Naive thymus-derived CD4-positive, alpha-beta T cell (primary cell): ENCODE data around the gene HEMK1. TPM values are rescaled to one million over a fixed set of nuclear protein-coding genes. Genes with fewer than 3 reads are reported as not detected.

Experiments
- ATAC-seq: fragments of 150-1000 bp; cut with Tn5 transposase; 2 replicates; pipeline ENCODE4 v1.10.0; 2021; ENCODE audit warnings: mild to moderate bottlenecking, moderate library complexity
- CTCF ChIA-PET: fragments of 350-600 bp; sonication (Branson Sonifier 250); formaldehyde crosslinking; loops from one replicate; lab custom pipeline; 2021; ENCODE audit warnings: antibody characterized with exemption; lab: Charles Lee
- POLR2A ChIA-PET: fragments of 350-600 bp; sonication (Branson Sonifier 250); formaldehyde crosslinking; loops from one replicate; lab custom pipeline; 2021; ENCODE audit warnings: antibody characterized with exemption, inconsistent platforms; lab: Charles Lee
- DNase-seq, 9 donors: peaks; one replicate each; pipeline versions ENCODE4 v3.0.0 to v3.0.0-alpha.2; 2020 to 2022; ENCODE audit warnings: mixed read lengths in 1 of 9
- H3K27ac ChIP-seq: one replicate; pipeline ENCODE4 v1.7.0; 2013; ENCODE audit warnings: mild to moderate bottlenecking, low read depth, low read length, moderate library complexity
- H3K27me3 ChIP-seq, 2 donors: one replicate each; pipeline ENCODE4 v1.7.0; 2013; ENCODE audit warnings: low read length in 2 of 2, mild to moderate bottlenecking in 2 of 2, moderate library complexity in 2 of 2; ENCODE audit not compliant: control insufficient read depth in 2 of 2, insufficient read depth in 2 of 2
- H3K36me3 ChIP-seq, 3 experiments: 1 replicate in 2 of 3; 2 replicates in 1 of 3; pipeline ENCODE4 v1.7.0; 2013; ENCODE audit warnings: low read length in 3 of 3, mild to moderate bottlenecking in 3 of 3, moderate library complexity in 1 of 3; ENCODE audit not compliant: insufficient read depth in 3 of 3, control insufficient read depth in 2 of 3
- H3K4me1 ChIP-seq, 2 donors: one replicate each; pipeline ENCODE4 v1.7.0; 2013; ENCODE audit warnings: low read length in 2 of 2, mild to moderate bottlenecking in 2 of 2, moderate library complexity in 1 of 2; ENCODE audit not compliant: control insufficient read depth in 2 of 2, insufficient read depth in 2 of 2
- H3K4me3 ChIP-seq: 2 replicates; pipeline ENCODE4 v1.7.0; 2013; ENCODE audit warnings: mild to moderate bottlenecking, low read length
- H3K9me3 ChIP-seq, 3 experiments: 1 replicate in 2 of 3; 2 replicates in 1 of 3; pipeline ENCODE4 v1.7.0; 2013; ENCODE audit warnings: low read length in 3 of 3; ENCODE audit not compliant: control insufficient read depth in 2 of 3
- H3K27ac Mint-ChIP-seq, 9 donors: one replicate each; pipeline ENCODE4 v1.8.0; 2020 to 2022; ENCODE audit warnings: mixed read lengths in 9 of 9, mild to moderate bottlenecking in 8 of 9, moderate library complexity in 5 of 9, inconsistent platforms in 2 of 9
- H3K27me3 Mint-ChIP-seq, 5 donors: one replicate each; pipeline ENCODE4 v1.8.0; 2021 to 2022; ENCODE audit warnings: mixed read lengths in 5 of 5, mild to moderate bottlenecking in 1 of 5
- H3K36me3 Mint-ChIP-seq, 5 donors: one replicate each; pipeline ENCODE4 v1.8.0; 2020 to 2022; ENCODE audit warnings: mixed read lengths in 5 of 5, mild to moderate bottlenecking in 3 of 5, inconsistent platforms in 1 of 5
- H3K4me1 Mint-ChIP-seq, 7 donors: one replicate each; pipeline ENCODE4 v1.8.0; 2020 to 2022; ENCODE audit warnings: mixed read lengths in 7 of 7, mild to moderate bottlenecking in 3 of 7, inconsistent platforms in 1 of 7
- H3K4me3 Mint-ChIP-seq, 10 donors: one replicate each; pipeline ENCODE4 v1.8.0; 2020 to 2022; ENCODE audit warnings: mild to moderate bottlenecking in 10 of 10, mixed read lengths in 10 of 10, moderate library complexity in 6 of 10, inconsistent platforms in 2 of 10
- H3K9me3 Mint-ChIP-seq, 11 donors: one replicate each; pipeline ENCODE4 v1.8.0; 2020 to 2022; ENCODE audit warnings: mixed read lengths in 11 of 11, mild to moderate bottlenecking in 4 of 11, inconsistent platforms in 1 of 11, moderate library complexity in 1 of 11
- intact Hi-C, 2 donors: fragments of 100-400 bp; cut with micrococcal nuclease; formaldehyde crosslinking; loops; one replicate each; pipeline ENCODE4 v1.15.1; 2023
- polyA plus RNA-seq, 2 donors: library from polyadenylated mRNA; unstranded; fragments of 300-500 nt; fragmentation: Illumina TruSeq; gene quantifications; one replicate each; pipeline ENCODE4 v1.2.3, GENCODE V29; 2021
- total RNA-seq, 6 experiments: library from RNA in 5 of 6; stranded (reverse) in 5 of 6; gene quantifications; 1 replicate in 5 of 6; 2 replicates in 1 of 6; pipeline ENCODE4 v1.2.3 and lab custom pipeline; 2021 to 2026

The HEMK1 gene
- total and polyA plus RNA-seq, 7 experiments from 2014 or later = 32.1 to 71.1 (median 40.1) TPM

DNA sequence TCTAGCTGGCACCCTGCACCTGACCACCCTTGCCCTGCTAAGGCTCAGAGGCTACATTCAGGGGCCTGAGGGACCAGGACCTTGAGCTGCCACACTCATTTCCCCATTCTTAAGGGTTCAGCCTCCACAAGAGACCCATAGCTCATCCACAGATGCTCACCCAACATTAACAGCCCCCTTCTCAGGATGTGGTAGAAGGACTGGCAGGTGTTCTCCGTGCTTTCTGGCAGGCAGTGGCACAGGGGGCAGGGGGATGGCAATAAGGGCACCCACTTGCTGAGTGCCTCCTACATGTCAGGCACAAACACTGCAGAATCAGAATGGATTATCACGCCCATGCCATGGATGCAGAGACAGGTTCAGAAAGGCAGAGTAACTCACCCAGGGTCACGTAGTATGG lies 57.1 kb downstream of the HEMK1 start:
- H3K4me3 ChIP-seq = no peak overlapping the region
- Mint-ChIP-seq H3K4me3 (peak overlapping the region in 4 of 10 donors; percentile 19 to 32 (median 30)), H3K36me3 (peaks cover 0 to 34% (median 0%) of the 10 kb centered on the region in 5 donors), H3K27ac (peak overlapping the region in 6 of 9 donors; percentile 15 to 86 (median 30)), H3K4me1 (peaks cover 71 to 99% (median 93%) of the 10 kb centered on the region in 7 donors), H3K27me3 (no peaks in the 10 kb centered on the region), H3K9me3 (peaks cover 0 to 2% (median 0%) of the 10 kb centered on the region in 11 donors)
- no peaks in the 10 kb centered on the region for H3K9me3 ChIP-seq
- DNase-seq = no peak
- H3K27me3 ChIP-seq = no peaks in the 10 kb centered on the region
- ChIA-PET POLR2A (no interaction called here), CTCF (interaction anchor here (0.8 to 3.4 kb wide), 3 partner anchors 9 to 11 kb away, joined by 3 to 14 read pairs (median 5); no protein-coding TSS in a partner anchor)
- intact Hi-C loops = no loop called here
- no peak overlapping the region for H3K27ac ChIP-seq
- H3K36me3 ChIP-seq = peaks cover 0 to 7% (median 0%) of the 10 kb centered on the region in 3 experiments
- no peak for ATAC-seq
- peaks cover 58 to 68% of the 10 kb centered on the region in 2 donors for H3K4me1 ChIP-seq

DNA sequence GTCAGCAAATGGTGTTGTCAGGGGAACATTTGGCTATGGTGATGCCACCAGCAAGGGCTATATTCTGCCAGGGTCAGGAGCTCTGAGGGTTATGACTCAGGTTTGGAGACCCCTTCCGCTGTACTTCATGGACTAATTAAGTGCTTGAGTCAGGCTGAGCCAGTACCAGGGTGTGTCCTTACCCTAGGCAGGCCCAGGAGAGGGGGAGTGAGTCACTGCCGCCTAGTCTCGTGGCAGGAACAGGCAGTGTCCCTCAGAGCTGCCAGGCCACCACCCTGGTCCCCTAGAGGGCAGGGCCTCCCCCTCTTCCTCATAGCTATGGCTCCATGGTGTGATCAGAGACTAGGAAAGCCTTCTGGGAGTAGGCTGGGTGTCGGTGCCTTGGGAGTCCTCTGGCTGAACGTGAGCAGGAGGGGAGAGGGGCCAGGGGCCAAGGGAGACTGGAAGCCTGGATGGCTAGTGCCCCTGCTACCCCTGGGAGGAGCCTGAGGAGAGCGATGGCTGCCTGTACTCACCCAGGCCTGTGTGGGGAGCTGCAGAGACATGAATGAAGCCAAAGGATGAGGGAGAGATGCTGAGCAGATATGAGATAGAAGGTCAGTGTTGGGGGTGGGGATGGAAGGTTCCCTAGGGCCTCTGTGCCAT lies 58.2 kb downstream of the HEMK1 start:
- H3K4me3 Mint-ChIP-seq = peak overlapping the region in 5 of 10 donors; percentile 19 to 45 (median 39)
- ATAC-seq = peak; percentile 90
- Histone ChIP-seq H3K4me1 (peaks cover 59 to 79% of the 10 kb centered on the region in 2 donors), H3K27me3 (no peaks in the 10 kb centered on the region), H3K36me3 (no peaks in the 10 kb centered on the region), H3K4me3 (no peak overlapping the region), H3K9me3 (no peaks in the 10 kb centered on the region), H3K27ac (no peak overlapping the region)
- ChIA-PET CTCF (interaction anchor here (0.6 to 3.4 kb wide), 3 partner anchors 9 to 265 kb away, joined by 3 to 14 read pairs (median 3); no protein-coding TSS in a partner anchor), POLR2A (no interaction called here)
- peaks cover 0 to 31% (median 0%) of the 10 kb centered on the region in 5 donors for H3K36me3 Mint-ChIP-seq
- DNase-seq = no peak
- peaks cover 74 to 100% (median 94%) of the 10 kb centered on the region in 7 donors for H3K4me1 Mint-ChIP-seq
- H3K9me3 Mint-ChIP-seq = peaks cover 0 to 2% (median 0%) of the 10 kb centered on the region in 11 donors
- H3K27me3 Mint-ChIP-seq = no peaks in the 10 kb centered on the region
- intact Hi-C loops = no loop called here
- peak overlapping the region in 8 of 9 donors; percentile 1 to 75 (median 64) for H3K27ac Mint-ChIP-seq

DNA sequence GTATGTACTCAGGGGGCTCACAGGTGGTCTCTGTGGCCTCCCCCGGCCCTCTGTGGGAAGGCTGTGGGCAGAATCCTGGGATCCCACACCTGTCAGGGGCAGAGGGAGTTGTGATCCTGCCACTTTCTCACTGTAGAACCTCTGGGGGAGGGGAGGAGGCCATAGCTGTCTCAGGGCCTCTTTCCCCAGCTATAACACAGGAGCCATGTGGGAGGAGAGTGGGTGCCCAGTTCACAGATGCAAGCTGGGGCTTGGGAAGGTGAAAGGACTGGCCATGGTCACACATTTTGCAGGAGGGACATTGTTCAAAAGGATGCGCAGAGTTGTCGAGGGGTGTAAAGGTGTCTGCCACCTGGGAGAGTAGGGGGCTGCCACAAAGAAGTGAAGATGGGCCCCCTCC lies 59.3 kb downstream of the HEMK1 start:
- DNase-seq (no peak), ATAC-seq (no peak)
- intact Hi-C loops = no loop called here
- no peaks in the 10 kb centered on the region for H3K27me3 Mint-ChIP-seq
- H3K4me1 ChIP-seq = peaks cover 52 to 79% of the 10 kb centered on the region in 2 donors
- peak overlapping the region in 5 of 9 donors; percentile 32 to 73 (median 67) for H3K27ac Mint-ChIP-seq
- POLR2A ChIA-PET = interaction anchor here (0.6 to 1.3 kb wide), 2 partner anchors 8 to 397 kb away, joined by 3 to 4 read pairs; no protein-coding TSS in a partner anchor
- H3K36me3 ChIP-seq = no peaks in the 10 kb centered on the region
- no peaks in the 10 kb centered on the region for H3K27me3 ChIP-seq
- H3K27ac ChIP-seq = no peak overlapping the region
- H3K4me3 ChIP-seq = no peak overlapping the region
- H3K9me3 Mint-ChIP-seq = peaks cover 0 to 2% (median 0%) of the 10 kb centered on the region in 11 donors
- H3K36me3 Mint-ChIP-seq = peaks cover 0 to 27% (median 0%) of the 10 kb centered on the region in 5 donors
- CTCF ChIA-PET = interaction anchor here (0.6 to 3.4 kb wide), 4 partner anchors 10 to 264 kb away, joined by 3 to 14 read pairs (median 4); no protein-coding TSS in a partner anchor
- H3K9me3 ChIP-seq = no peaks in the 10 kb centered on the region
- peak overlapping the region in 2 of 10 donors; percentile 20 to 53 for H3K4me3 Mint-ChIP-seq
- H3K4me1 Mint-ChIP-seq = peaks cover 73 to 100% (median 95%) of the 10 kb centered on the region in 7 donors

DNA sequence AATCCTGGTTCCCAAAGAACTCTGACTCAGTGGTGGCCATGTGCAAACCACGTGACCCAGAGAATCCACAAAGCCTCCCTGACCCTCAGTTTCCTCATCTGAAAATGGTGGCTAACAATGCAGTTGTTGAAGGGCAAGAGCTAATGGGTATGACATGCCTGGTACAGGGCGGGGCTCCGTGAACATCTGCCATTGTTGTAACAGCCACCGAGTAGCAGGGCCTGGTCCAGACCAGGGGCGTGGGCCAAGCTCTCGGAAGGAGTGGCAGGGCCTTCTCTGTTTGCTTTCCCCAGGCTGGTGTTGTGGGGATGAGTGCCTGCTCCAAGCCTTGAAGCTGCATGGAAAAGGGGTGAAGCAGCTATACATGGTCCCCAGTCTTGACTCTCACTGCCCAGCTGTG lies 61.1 kb downstream of the HEMK1 start:
- Mint-ChIP-seq H3K27ac (peak overlapping the region in 7 of 9 donors; percentile 20 to 72 (median 39)), H3K36me3 (peaks cover 0 to 24% (median 0%) of the 10 kb centered on the region in 5 donors), H3K27me3 (no peaks in the 10 kb centered on the region), H3K4me3 (peak overlapping the region in 2 of 10 donors; percentile 34 to 42), H3K9me3 (peaks cover 0 to 2% (median 0%) of the 10 kb centered on the region in 11 donors), H3K4me1 (peaks cover 66 to 96% (median 89%) of the 10 kb centered on the region in 7 donors)
- peaks cover 36 to 61% of the 10 kb centered on the region in 2 donors for H3K4me1 ChIP-seq
- H3K4me3 ChIP-seq = no peak overlapping the region
- no peak overlapping the region for H3K27ac ChIP-seq
- intact Hi-C loops = no loop called here
- ATAC-seq = no peak
- CTCF ChIA-PET = interaction anchor here (1.0 to 1.6 kb wide), 3 partner anchors 15 to 23 kb away, joined by 3 to 5 read pairs (median 5); no protein-coding TSS in a partner anchor
- no peaks in the 10 kb centered on the region for H3K36me3 ChIP-seq
- DNase-seq = no peak
- H3K27me3 ChIP-seq = no peaks in the 10 kb centered on the region
- POLR2A ChIA-PET = interaction anchor here (0.6 kb wide), 1 partner anchor 288 kb away, joined by 3 read pairs; no protein-coding TSS in a partner anchor
- H3K9me3 ChIP-seq = no peaks in the 10 kb centered on the region

DNA sequence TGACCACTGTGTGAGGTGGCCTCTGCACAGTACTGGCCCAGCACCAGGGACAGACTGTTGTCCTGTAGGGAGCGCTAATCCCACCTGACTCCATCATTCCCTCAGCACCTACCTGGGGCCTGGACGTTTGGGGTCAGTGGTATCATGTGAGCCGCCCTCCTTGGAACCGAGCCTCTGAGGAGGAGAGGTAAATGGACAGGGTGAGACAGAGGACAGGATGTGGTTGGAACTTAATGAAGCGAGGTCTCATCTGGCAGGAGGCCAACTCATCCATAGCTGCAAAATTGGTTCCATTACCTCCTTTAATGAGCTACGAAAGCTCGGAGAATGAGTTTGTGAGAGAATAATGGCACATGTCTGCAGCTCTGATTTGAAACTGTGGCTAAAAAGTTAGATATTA lies 61.6 kb downstream of the HEMK1 start:
- ATAC-seq = no peak
- ChIA-PET POLR2A (no interaction called here), CTCF (interaction anchor here (1.2 kb wide), 1 partner anchor 22 kb away, joined by 5 read pairs; no protein-coding TSS in a partner anchor)
- H3K27ac Mint-ChIP-seq = peak overlapping the region in 8 of 9 donors; percentile 28 to 78 (median 69)
- Histone ChIP-seq H3K4me3 (no peak overlapping the region), H3K9me3 (no peaks in the 10 kb centered on the region), H3K4me1 (peaks cover 36 to 57% of the 10 kb centered on the region in 2 donors), H3K27me3 (no peaks in the 10 kb centered on the region), H3K27ac (no peak overlapping the region), H3K36me3 (no peaks in the 10 kb centered on the region)
- no peaks in the 10 kb centered on the region for H3K27me3 Mint-ChIP-seq
- intact Hi-C loops = no loop called here
- H3K4me3 Mint-ChIP-seq = peak overlapping the region in 2 of 10 donors; percentile 39 to 42
- DNase-seq = no peak
- H3K9me3 Mint-ChIP-seq = peaks cover 0 to 2% (median 0%) of the 10 kb centered on the region in 11 donors
- H3K4me1 Mint-ChIP-seq = peaks cover 66 to 95% (median 85%) of the 10 kb centered on the region in 7 donors
- H3K36me3 Mint-ChIP-seq = peaks cover 0 to 22% (median 0%) of the 10 kb centered on the region in 5 donors

DNA sequence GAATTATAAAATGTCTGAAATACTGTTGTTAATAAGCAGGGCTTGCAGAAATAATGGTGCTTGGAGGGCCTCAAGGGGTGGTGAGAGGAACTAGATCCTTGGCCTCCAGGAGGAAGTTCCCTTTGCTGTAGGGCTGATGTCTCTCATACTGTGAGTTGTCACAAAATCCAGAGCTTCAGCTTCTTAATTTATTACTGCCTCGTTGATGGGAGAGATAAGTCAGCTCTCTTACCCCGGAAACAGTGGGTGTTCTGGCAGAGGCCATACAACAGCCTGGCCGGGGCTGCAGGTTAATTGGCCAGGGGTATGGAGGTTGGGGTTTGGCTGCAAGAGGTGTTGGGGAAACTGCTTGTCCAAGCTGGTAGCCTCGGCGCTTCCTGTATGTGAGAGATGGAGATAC lies 63.1 kb downstream of the HEMK1 start:
- ChIA-PET CTCF (interaction anchor here (0.6 to 1.3 kb wide), 3 partner anchors 13 to 41 kb away, joined by 3 to 6 read pairs (median 5); no protein-coding TSS in a partner anchor), POLR2A (interaction anchor here (1.0 to 1.7 kb wide), 2 partner anchors 8 to 11 kb away, joined by 3 to 6 read pairs; no protein-coding TSS in a partner anchor)
- H3K36me3 Mint-ChIP-seq = peaks cover 0 to 24% (median 0%) of the 10 kb centered on the region in 5 donors
- peak overlapping the region; percentile 41 to 92 (median 73) for H3K27ac Mint-ChIP-seq
- H3K9me3 ChIP-seq = no peaks in the 10 kb centered on the region
- H3K36me3 ChIP-seq = no peaks in the 10 kb centered on the region
- peaks cover 71 to 95% (median 87%) of the 10 kb centered on the region in 7 donors for H3K4me1 Mint-ChIP-seq
- H3K4me3 Mint-ChIP-seq = peak overlapping the region in 8 of 10 donors; percentile 3 to 59 (median 34)
- intact Hi-C loops = loop anchor here in 1 of 2 donors (2.0 kb wide), 1 partner anchor 16 kb away; the partner anchor contains the start of gene MAPKAPK3
- H3K27me3 Mint-ChIP-seq = no peaks in the 10 kb centered on the region
- peaks cover 0 to 2% (median 0%) of the 10 kb centered on the region in 11 donors for H3K9me3 Mint-ChIP-seq
- H3K27ac ChIP-seq = peak overlapping the region; percentile 9
- no peak overlapping the region for H3K4me3 ChIP-seq
- DNase-seq (no peak), ATAC-seq (peak; percentile 46)
- peaks cover 35 to 52% of the 10 kb centered on the region in 2 donors for H3K4me1 ChIP-seq
- no peaks in the 10 kb centered on the region for H3K27me3 ChIP-seq
